ENCODE data around the gene SPSB1.

DNA sequence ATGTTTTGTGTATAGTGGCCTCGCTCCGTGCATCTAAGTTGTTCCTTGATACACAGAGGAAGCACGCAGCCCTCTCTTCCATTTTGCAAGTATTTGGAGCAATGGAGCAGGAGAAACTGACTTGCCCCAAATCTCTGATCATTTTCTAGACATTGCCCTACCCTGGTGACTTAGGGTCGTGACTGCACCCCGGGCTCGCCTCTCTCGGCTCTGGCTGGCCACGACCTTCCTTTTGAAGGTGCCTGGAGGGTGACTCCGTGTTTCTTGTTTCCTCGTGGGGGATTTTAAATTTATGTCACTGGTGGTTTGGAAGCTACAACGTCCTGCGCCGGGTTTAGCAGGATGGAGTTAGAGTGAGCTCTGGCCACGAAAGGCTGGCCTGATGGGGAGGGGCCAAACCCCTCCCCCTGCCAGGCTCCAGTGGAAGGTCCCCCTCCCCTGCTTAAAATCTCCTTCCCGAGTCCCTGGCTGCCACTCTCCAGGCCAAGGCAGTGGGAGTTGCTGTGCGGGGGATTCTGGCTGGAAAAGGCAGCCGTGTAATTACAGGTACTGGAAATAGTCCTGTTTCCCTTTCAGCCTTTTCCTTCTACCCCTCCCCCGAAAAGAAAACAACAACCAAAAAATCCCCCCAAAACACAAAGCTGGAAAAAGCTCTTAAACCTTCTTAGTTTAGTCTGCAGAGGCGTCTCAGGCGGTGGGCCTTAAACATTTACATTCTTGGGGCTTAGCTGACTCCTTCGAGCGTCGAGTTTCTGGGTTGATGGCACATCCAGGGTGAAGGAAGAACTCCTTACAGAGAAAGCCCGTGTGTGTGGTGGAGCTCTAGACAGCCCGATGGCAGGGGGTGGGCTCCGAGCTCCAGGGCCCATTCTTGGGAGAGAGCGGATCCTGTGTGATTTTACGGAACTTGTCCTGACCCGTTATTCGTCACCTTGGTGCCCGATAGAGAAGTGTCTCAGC is 28.1 kb downstream of the SPSB1 start:
- no peak for TF ChIP-seq EZH2phosphoT487 (IDR thresholded peaks at IDR 0.05; ENCODE audit: unreplicated experiment)
- TF ChIP-seq, protein P1, sequence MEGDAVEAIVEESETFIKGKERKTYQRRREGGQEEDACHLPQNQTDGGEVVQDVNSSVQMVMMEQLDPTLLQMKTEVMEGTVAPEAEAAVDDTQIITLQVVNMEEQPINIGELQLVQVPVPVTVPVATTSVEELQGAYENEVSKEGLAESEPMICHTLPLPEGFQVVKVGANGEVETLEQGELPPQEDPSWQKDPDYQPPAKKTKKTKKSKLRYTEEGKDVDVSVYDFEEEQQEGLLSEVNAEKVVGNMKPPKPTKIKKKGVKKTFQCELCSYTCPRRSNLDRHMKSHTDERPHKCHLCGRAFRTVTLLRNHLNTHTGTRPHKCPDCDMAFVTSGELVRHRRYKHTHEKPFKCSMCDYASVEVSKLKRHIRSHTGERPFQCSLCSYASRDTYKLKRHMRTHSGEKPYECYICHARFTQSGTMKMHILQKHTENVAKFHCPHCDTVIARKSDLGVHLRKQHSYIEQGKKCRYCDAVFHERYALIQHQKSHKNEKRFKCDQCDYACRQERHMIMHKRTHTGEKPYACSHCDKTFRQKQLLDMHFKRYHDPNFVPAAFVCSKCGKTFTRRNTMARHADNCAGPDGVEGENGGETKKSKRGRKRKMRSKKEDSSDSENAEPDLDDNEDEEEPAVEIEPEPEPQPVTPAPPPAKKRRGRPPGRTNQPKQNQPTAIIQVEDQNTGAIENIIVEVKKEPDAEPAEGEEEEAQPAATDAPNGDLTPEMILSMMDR (conservative IDR thresholded peaks at IDR 0.05; ENCODE audit: low read depth in 2 of 2), result no peak

Data from GM23338 (cell line).